ENCODE results near the gene PAMR1.

GRCh38 chr11:35420371-35420770 is 105.0 kb downstream of the PAMR1 start:
- TF ChIP-seq EZH2 (IDR thresholded peaks at IDR 0.05; ENCODE audit: low read length, missing control alignments) (no peak), CTCF (conservative IDR thresholded peaks at IDR 0.05 in 1 of 2, IDR thresholded peaks at IDR 0.05 in 1 of 2; ENCODE audit: low read depth in 1 of 2, low read length in 2 of 2) (no peak)

All from fibroblast of lung (primary cell).